Natural killer cell (primary cell): Measurements from ENCODE around the gene CCL8. TPM values are rescaled to one million over a fixed set of nuclear protein-coding genes. Genes with fewer than 3 reads are reported as not detected.

Experiments
- ATAC-seq, 3 donors: fragments of 150-1000 bp in 2 of 3; fragments of 200-7000 bp in 1 of 3; cut with Tn5 transposase; 1 replicate in 1 of 3; 2 replicates in 2 of 3; pipeline ENCODE4 v1.10.0; 2021; ENCODE audit warnings: mild to moderate bottlenecking in 2 of 3, moderate library complexity in 2 of 3
- DNase-seq, 2 donors: peaks; one replicate each; pipeline versions ENCODE4 v3.0.0 to v3.0.0-alpha.2; 2013 to 2021; ENCODE audit warnings: mixed read lengths in 1 of 2
- H3K27ac ChIP-seq: one replicate; pipeline ENCODE4 v1.5.1; 2013; ENCODE audit warnings: mild to moderate bottlenecking, low read length
- H3K27me3 ChIP-seq: one replicate; pipeline ENCODE4 v1.6.1; 2013; ENCODE audit warnings: low read length; ENCODE audit not compliant: control insufficient read depth, insufficient read depth
- H3K36me3 ChIP-seq: one replicate; pipeline ENCODE4 v1.6.1; 2013; ENCODE audit warnings: low read length; ENCODE audit not compliant: control insufficient read depth, insufficient read depth
- H3K4me1 ChIP-seq: one replicate; pipeline ENCODE4 v1.6.1; 2013; ENCODE audit warnings: low read length; ENCODE audit not compliant: control insufficient read depth, insufficient read depth
- H3K4me3 ChIP-seq: one replicate; pipeline ENCODE4 v1.5.1; 2013; ENCODE audit warnings: low read length
- H3K9me3 ChIP-seq: one replicate; pipeline ENCODE4 v1.6.1; 2013; ENCODE audit warnings: low read length; ENCODE audit not compliant: control insufficient read depth, insufficient read depth
- H3K27ac Mint-ChIP-seq, 2 donors: one replicate each; pipeline ENCODE4 v1.8.0; 2022; ENCODE audit warnings: mild to moderate bottlenecking in 2 of 2, mixed read lengths in 2 of 2, moderate library complexity in 1 of 2
- H3K27me3 Mint-ChIP-seq, 2 donors: one replicate each; pipeline ENCODE4 v1.8.0; 2022; ENCODE audit warnings: low read depth in 2 of 2, mixed read lengths in 2 of 2
- H3K36me3 Mint-ChIP-seq: one replicate; pipeline ENCODE4 v1.8.0; 2022; ENCODE audit warnings: mixed read lengths
- H3K4me1 Mint-ChIP-seq, 2 donors: one replicate each; pipeline ENCODE4 v1.8.0; 2022; ENCODE audit warnings: mixed read lengths in 2 of 2
- H3K4me3 Mint-ChIP-seq: one replicate; pipeline ENCODE4 v1.8.0; 2022; ENCODE audit warnings: mild to moderate bottlenecking, moderate library complexity, mixed read lengths
- H3K9me3 Mint-ChIP-seq, 2 donors: one replicate each; pipeline ENCODE4 v1.8.0; 2022; ENCODE audit warnings: mixed read lengths in 2 of 2
- CTCF ChIP-seq: fragments of 200-600 bp; IDR thresholded peaks from one replicate; pipeline ENCODE4 v1.8.0; 2022; ENCODE audit warnings: antibody characterized with exemption
- WGBS: methylation state at CpG from one replicate; pipeline ENCODE4 v1.1.7; 2013; ENCODE audit warnings: missing lambda C conversion rate; ENCODE audit not compliant: insufficient coverage; 5-methylcytosine and 5-hydroxymethylcytosine counted together
- intact Hi-C: fragments of 100-400 bp; cut with micrococcal nuclease; formaldehyde crosslinking; loops from one replicate; pipeline ENCODE4 v1.14.2; 2022
- total RNA-seq, 4 donors: library from RNA; stranded (reverse); fragments of 120-200 nt in 1 of 4; gene quantifications; one replicate each; pipeline versions ENCODE4 v1.2.3 to v1.2.4, GENCODE V29; 2013 to 2022

The CCL8 gene
- total RNA-seq, result not detected
- total RNA-seq (2013), result not detected

GRCh38 chr17:34319039-34319483 lies at the start of gene CCL8:
Gene CCL8 (plus strand): TSS chr17:34319435. CDS start chr17:34319502, 67 bp downstream.
- Mint-ChIP-seq H3K4me3 (no peak within 1 kb of the TSS), H3K27me3 (peaks cover 15 to 35% of the 10 kb centered on the region in 2 donors)
- TF ChIP-seq CTCF, result no peak

GRCh38 chr17:34269969-34270368 lies 49.3 kb upstream of the CCL8 start, which contains the start of gene CCL7:
Gene CCL7 (plus strand): TSS chr17:34270221. CDS start chr17:34270291, 70 bp downstream.
- Mint-ChIP-seq H3K27ac (no peak within 1 kb of the TSS), H3K36me3 (no peaks in the 10 kb centered on the region), H3K4me1 (no peaks in the 10 kb centered on the region), H3K9me3 (no peaks in the 10 kb centered on the region), H3K27me3 (peaks cover 26 to 59% of the 10 kb centered on the region in 2 donors), H3K4me3 (no peak within 1 kb of the TSS)
- intact Hi-C loops, result no loop called here
- ATAC-seq, result no peak
- H3K27me3 ChIP-seq, result peaks cover 2% of the 10 kb centered on the region
- no peaks in the 10 kb centered on the region for H3K36me3 ChIP-seq
- no peak within 1 kb of the TSS for H3K27ac ChIP-seq
- no peak within 1 kb of the TSS for H3K4me3 ChIP-seq
- TF ChIP-seq CTCF, result no peak
- no peaks in the 10 kb centered on the region for H3K9me3 ChIP-seq
- H3K4me1 ChIP-seq, result no peaks in the 10 kb centered on the region
- 4% methylated on average over 1 of the region's 1 CpG for WGBS
- no peak for DNase-seq

More at GRCh38 chr17:34319039-34319483, at the start of gene CCL8:
- no peak within 1 kb of the TSS for H3K27ac ChIP-seq
- intact Hi-C loops, result no loop called here
- ATAC-seq (no peak), DNase-seq (no peak)
- no peak within 1 kb of the TSS for H3K4me3 ChIP-seq
- H3K36me3 ChIP-seq, result no peaks in the 10 kb centered on the region
- no peaks in the 10 kb centered on the region for H3K27me3 ChIP-seq
- H3K4me1 ChIP-seq, result no peaks in the 10 kb centered on the region
- Mint-ChIP-seq H3K36me3 (peaks cover under 1% of the 10 kb centered on the region), H3K27ac (no peak within 1 kb of the TSS), H3K9me3 (peaks cover 0 to 3% of the 10 kb centered on the region in 2 donors), H3K4me1 (no peaks in the 10 kb centered on the region)
- 77% methylated on average over 2 of the region's 2 CpGs for WGBS
- H3K9me3 ChIP-seq, result no peaks in the 10 kb centered on the region

GRCh38 chr17:34275881-34276280 lies 43.4 kb upstream of the CCL8 start:
- Mint-ChIP-seq H3K9me3 (no peaks in the 10 kb centered on the region), H3K4me3 (no peak overlapping the region), H3K27ac (no peak overlapping the region), H3K27me3 (peaks cover 41 to 63% of the 10 kb centered on the region in 2 donors), H3K4me1 (no peaks in the 10 kb centered on the region), H3K36me3 (no peaks in the 10 kb centered on the region)
- Histone ChIP-seq H3K27me3 (peaks cover 2% of the 10 kb centered on the region), H3K27ac (no peak overlapping the region), H3K36me3 (no peaks in the 10 kb centered on the region), H3K4me3 (no peak overlapping the region), H3K9me3 (no peaks in the 10 kb centered on the region), H3K4me1 (no peaks in the 10 kb centered on the region)
- no peak for ATAC-seq
- no peak for DNase-seq
- WGBS, result 71% methylated on average over 1 of the region's 1 CpG
- intact Hi-C loops, result no loop called here
- no peak for TF ChIP-seq CTCF

GRCh38 chr17:34276826-34277225 lies 42.4 kb upstream of the CCL8 start:
- Histone ChIP-seq H3K27me3 (peaks cover 2% of the 10 kb centered on the region), H3K27ac (no peak overlapping the region), H3K4me3 (no peak overlapping the region), H3K9me3 (no peaks in the 10 kb centered on the region), H3K4me1 (no peaks in the 10 kb centered on the region), H3K36me3 (no peaks in the 10 kb centered on the region)
- no peak for TF ChIP-seq CTCF
- Mint-ChIP-seq H3K4me3 (no peak overlapping the region), H3K36me3 (no peaks in the 10 kb centered on the region), H3K27ac (no peak overlapping the region), H3K9me3 (no peaks in the 10 kb centered on the region), H3K27me3 (peaks cover 45 to 61% of the 10 kb centered on the region in 2 donors), H3K4me1 (no peaks in the 10 kb centered on the region)
- intact Hi-C loops, result no loop called here
- ATAC-seq (no peak), DNase-seq (no peak)
- 85% methylated on average over 4 of the region's 4 CpGs for WGBS
